ENCODE results near the gene ALPP. TPM values are rescaled to one million over a fixed set of nuclear protein-coding genes. Genes with fewer than 3 reads are reported as not detected.
"Not testable (repeated sequence)": the region's sequence is repeated elsewhere in the genome, so short reads cannot be mapped to it uniquely, and the experiment has no call there.

The ALPP gene
- total RNA-seq, 1 donor from 2014 or later = not detected

- H3K4me3 Mint-ChIP-seq = no peak overlapping the region
- no peak overlapping the region for H3K27ac Mint-ChIP-seq (ENCODE audit: unreplicated experiment)
- DNase-seq (ENCODE audit: low read depth, low spot score) = no peak
- H3K36me3 Mint-ChIP-seq (ENCODE audit: low read depth) = no peaks in the 10 kb centered on the region
- H3K4me1 Mint-ChIP-seq = peaks cover 10% of the 10 kb centered on the region
- peaks cover 60% of the 10 kb centered on the region for H3K27me3 Mint-ChIP-seq (ENCODE audit: low read depth)
- H3K9me3 Mint-ChIP-seq = no peaks in the 10 kb centered on the region
- TF ChIP-seq CTCF (conservative IDR thresholded peaks at IDR 0.05) = no peak
These were observed 4.0 kb downstream of the ALPP start for GRCh38 chr2:232382331-232383225.

- no peak overlapping the region for H3K4me3 Mint-ChIP-seq
These were observed 5.9 kb downstream of the ALPP start for GRCh38 chr2:232384466-232384865.

GRCh38 chr2:232385058-232385457 lies 6.5 kb downstream of the ALPP start:
- DNase-seq (ENCODE audit: low read depth, low spot score); H3K27ac Mint-ChIP-seq (ENCODE audit: unreplicated experiment); H3K9me3 Mint-ChIP-seq; H3K4me3 Mint-ChIP-seq; H3K36me3 Mint-ChIP-seq (ENCODE audit: low read depth): not testable (repeated sequence)
- Mint-ChIP-seq H3K4me1 (peaks cover 10% of the 10 kb centered on the region), H3K27me3 (ENCODE audit: low read depth) (peaks cover 83% of the 10 kb centered on the region)

More at GRCh38 chr2:232384466-232384865, 5.9 kb downstream of the ALPP start:
- no peaks in the 10 kb centered on the region for H3K9me3 Mint-ChIP-seq
- peaks cover 10% of the 10 kb centered on the region for H3K4me1 Mint-ChIP-seq
- no peak for DNase-seq (ENCODE audit: low read depth, low spot score)
- H3K27me3 Mint-ChIP-seq (ENCODE audit: low read depth) = peaks cover 77% of the 10 kb centered on the region
- no peaks in the 10 kb centered on the region for H3K36me3 Mint-ChIP-seq (ENCODE audit: low read depth)
- no peak for TF ChIP-seq CTCF (conservative IDR thresholded peaks at IDR 0.05)
- no peak overlapping the region for H3K27ac Mint-ChIP-seq (ENCODE audit: unreplicated experiment)

DNA sequence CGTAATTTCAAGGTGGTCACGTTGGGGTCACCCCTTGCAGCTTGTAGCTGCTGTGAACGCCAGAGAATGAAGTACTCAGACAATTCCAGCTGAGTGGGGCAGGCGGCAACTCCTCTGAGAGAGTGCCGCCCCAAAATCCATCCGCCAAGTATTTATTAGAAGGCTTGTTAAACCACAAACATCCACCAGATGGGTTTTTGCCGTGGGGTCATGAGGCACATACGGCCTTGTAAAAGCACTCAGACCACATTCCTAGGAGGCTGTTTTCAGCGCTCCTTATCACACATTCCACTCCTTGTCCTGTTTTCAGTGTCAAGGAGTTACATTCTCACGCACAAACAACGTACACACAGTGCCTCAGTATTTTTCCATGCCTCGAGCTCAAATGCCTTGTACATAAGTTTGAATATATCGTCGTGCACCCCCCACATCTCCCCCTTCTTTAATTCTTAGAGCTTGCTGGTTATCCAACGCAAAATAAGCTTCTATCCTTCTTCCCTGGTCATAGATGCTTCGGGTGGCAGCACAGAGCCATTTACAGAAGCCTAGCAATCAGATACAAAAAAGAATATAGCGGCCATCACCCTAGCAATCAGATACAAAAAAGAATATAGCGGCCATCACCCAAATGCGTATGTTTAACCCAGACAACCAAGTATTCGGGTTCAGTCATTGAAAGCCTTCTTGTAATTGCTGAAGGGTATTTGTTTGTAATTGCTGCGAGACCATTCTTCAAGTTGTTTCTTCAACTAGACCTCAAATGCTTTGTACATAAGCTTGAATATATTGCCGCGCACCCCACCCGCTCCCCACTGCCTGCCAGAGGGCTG lies 7.3 kb downstream of the ALPP start:
- Mint-ChIP-seq H3K27me3 (ENCODE audit: low read depth) (peaks cover 91% of the 10 kb centered on the region), H3K4me3 (no peak overlapping the region), H3K36me3 (ENCODE audit: low read depth) (no peaks in the 10 kb centered on the region), H3K9me3 (no peaks in the 10 kb centered on the region), H3K4me1 (peaks cover 10% of the 10 kb centered on the region), H3K27ac (ENCODE audit: unreplicated experiment) (no peak overlapping the region)
- no peak for DNase-seq (ENCODE audit: low read depth, low spot score)
- TF ChIP-seq CTCF (conservative IDR thresholded peaks at IDR 0.05) = no peak

- Mint-ChIP-seq H3K4me3 (no peak overlapping the region), H3K9me3 (no peaks in the 10 kb centered on the region), H3K4me1 (peaks cover 10% of the 10 kb centered on the region), H3K27me3 (ENCODE audit: low read depth) (peaks cover 95% of the 10 kb centered on the region), H3K27ac (ENCODE audit: unreplicated experiment) (no peak overlapping the region), H3K36me3 (ENCODE audit: low read depth) (no peaks in the 10 kb centered on the region)
- no peak for DNase-seq (ENCODE audit: low read depth, low spot score)
- no peak for TF ChIP-seq CTCF (conservative IDR thresholded peaks at IDR 0.05)
These were observed 7.9 kb downstream of the ALPP start for GRCh38 chr2:232386490-232386739.
